Panc1 (cell line): Measurements from ENCODE around the gene MBD5.

Experiments used
- CTCF ChIP-seq: fragments of 450-650 bp; IDR thresholded peaks from 2 replicates; pipeline ENCODE4 v1.5.1; 2017; ENCODE audit warnings: mild to moderate bottlenecking
- TCF7L2 ChIP-seq: IDR thresholded peaks from 2 replicates; pipeline ENCODE4 v1.6.1; 2011; ENCODE audit warnings: mild to moderate bottlenecking, low read depth, low read length, inconsistent platforms

DNA sequence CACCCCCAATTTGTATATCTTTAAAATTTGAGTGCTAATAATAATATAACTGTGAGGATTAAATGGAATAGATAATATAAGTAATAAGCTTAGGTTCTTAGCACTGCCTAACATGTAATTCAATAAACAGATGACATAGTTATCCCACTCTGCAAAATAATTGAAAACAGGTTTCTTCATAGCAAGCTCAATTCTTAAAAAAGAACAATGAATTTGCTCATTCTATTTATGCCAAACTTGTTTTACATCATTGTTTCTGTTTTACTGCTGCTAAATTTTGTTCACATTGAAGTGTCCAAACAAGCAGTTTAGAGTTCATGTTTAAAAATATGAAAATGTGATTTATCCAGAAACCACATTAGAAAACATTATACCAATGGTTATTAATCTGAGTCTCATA is 217.0 kb downstream of the MBD5 start:
- TF ChIP-seq TCF7L2, result no peak
- TF ChIP-seq CTCF, result no peak
